Psoas muscle (tissue), 8 donors: Measurements from ENCODE around the gene ODC1. TPM values are rescaled to one million over a fixed set of nuclear protein-coding genes. Genes with fewer than 3 reads are reported as not detected.

ENCODE experiments used
- ATAC-seq, 4 donors: fragments of 200-7000 bp; cut with Tn5 transposase; one replicate each; pipeline ENCODE4 v1.9.1; 2020; ENCODE audit warnings: moderate library complexity in 3 of 4, mild to moderate bottlenecking in 2 of 4
- DNase-seq, 2 donors: peaks; one replicate each; pipeline ENCODE4 v3.0.0-alpha.2; 2020
- H3K27ac ChIP-seq: fragments of 200-600 bp; one replicate; pipeline ENCODE4 v1.8.0; 2022
- H3K27me3 ChIP-seq, 3 donors: fragments of 200-600 bp in 1 of 3; one replicate each; pipeline versions ENCODE4 v1.6.1 to v1.8.0; 2013 to 2022; ENCODE audit warnings: low read length in 2 of 3, mild to moderate bottlenecking in 2 of 3, moderate library complexity in 1 of 3; ENCODE audit not compliant: insufficient read depth in 3 of 3
- H3K36me3 ChIP-seq, 2 donors: fragments of 200-600 bp in 1 of 2; one replicate each; pipeline versions ENCODE4 v1.6.1 to v1.8.0; 2013 to 2022; ENCODE audit warnings: low read depth in 1 of 2, mild to moderate bottlenecking in 1 of 2, moderate library complexity in 1 of 2; ENCODE audit not compliant: insufficient read depth in 1 of 2
- H3K4me1 ChIP-seq: fragments of 200-600 bp; one replicate; pipeline ENCODE4 v1.8.0; 2022
- H3K4me3 ChIP-seq: fragments of 200-600 bp; one replicate; pipeline ENCODE4 v1.8.0; 2022; ENCODE audit warnings: mild to moderate bottlenecking
- H3K9me3 ChIP-seq: fragments of 200-600 bp; one replicate; pipeline ENCODE4 v1.8.0; 2022
- WGBS, 3 donors: extraction: QIAGEN DNeasy Blood & Tissue Kit; methylation state at CpG; one replicate each; pipeline versions ENCODE4 v1.1.6 to v1.1.7; 2013; 5-methylcytosine and 5-hydroxymethylcytosine counted together
- intact Hi-C, 2 donors: fragments of 100-400 bp; cut with DNase I; formaldehyde crosslinking; loops; one replicate each; pipeline versions ENCODE4 v1.11.0 to v1.14.2; 2022
- long read RNA-seq, 2 donors: library from polyadenylated mRNA; unstranded; transcript quantifications; one replicate each; pipeline ENCODE4 v2.0.0, GENCODE V29; 2021
- polyA plus RNA-seq, 3 donors: library from polyadenylated mRNA; stranded (reverse); fragments of 200-250 nt; gene quantifications; one replicate each; pipeline ENCODE4 v1.2.3, GENCODE V29; 2013
- total RNA-seq, 4 donors: library from RNA; stranded (reverse); fragmentation: NEBNext Ultra II Directional in 2 of 4; extraction: Animal tissue kit (Norgen Biotek cat#: 25700) in 2 of 4; gene quantifications; one replicate each; pipeline versions ENCODE4 v1.2.1 to v1.2.4, GENCODE V29; 2021 to 2023
- TF ChIP-seq, protein P1 (sequence below): fragments of 200-600 bp; IDR thresholded peaks from one replicate; pipeline ENCODE4 v1.8.0; 2022; ENCODE audit warnings: antibody characterized with exemption
- donor health status: healthy with polysubstance abuse.
- donor health status: DM: no; HTN: no; CAD: no; lungs with moderate emphysema.
- donor health status: Bipolar disorder and iron deficiency.
- donor health status: healthy.
- donor health status: DM: yes; HTN: yes; CAD: no.
- donor health status: DM: no; HTN: no; CAD: no.
- donor health status: DM: no; HTN: no; CAD: no.
- donor health status: DM: yes; HTN: yes; CAD: no.

Gene ODC1
- total RNA-seq (100 to 1,000 TPM in 1 of 4 donors, 10 to 100 TPM in 3; 56.8 to 143 (median 92.2) TPM), polyA plus RNA-seq (100 to 1,000 TPM; 106 to 226 (median 208) TPM)
- long read RNA-seq, donor 1, transcript ODC1-201 (12 exons, 2,653 nt) = major isoform, 237 of 257 reads
- long read RNA-seq, donor 1, partial matches to known transcripts = 10 of 257 reads
- long read RNA-seq, donor 1, other reads (novel, unspliced or antisense) = 10 of 257 reads
- long read RNA-seq, donor 2, transcript ODC1-201 (12 exons, 2,653 nt) = major isoform, 665 of 740 reads
- long read RNA-seq, donor 2, partial matches to known transcripts = 34 of 740 reads
- long read RNA-seq, donor 2, other reads (novel, unspliced or antisense) = 37 of 740 reads

DNA sequence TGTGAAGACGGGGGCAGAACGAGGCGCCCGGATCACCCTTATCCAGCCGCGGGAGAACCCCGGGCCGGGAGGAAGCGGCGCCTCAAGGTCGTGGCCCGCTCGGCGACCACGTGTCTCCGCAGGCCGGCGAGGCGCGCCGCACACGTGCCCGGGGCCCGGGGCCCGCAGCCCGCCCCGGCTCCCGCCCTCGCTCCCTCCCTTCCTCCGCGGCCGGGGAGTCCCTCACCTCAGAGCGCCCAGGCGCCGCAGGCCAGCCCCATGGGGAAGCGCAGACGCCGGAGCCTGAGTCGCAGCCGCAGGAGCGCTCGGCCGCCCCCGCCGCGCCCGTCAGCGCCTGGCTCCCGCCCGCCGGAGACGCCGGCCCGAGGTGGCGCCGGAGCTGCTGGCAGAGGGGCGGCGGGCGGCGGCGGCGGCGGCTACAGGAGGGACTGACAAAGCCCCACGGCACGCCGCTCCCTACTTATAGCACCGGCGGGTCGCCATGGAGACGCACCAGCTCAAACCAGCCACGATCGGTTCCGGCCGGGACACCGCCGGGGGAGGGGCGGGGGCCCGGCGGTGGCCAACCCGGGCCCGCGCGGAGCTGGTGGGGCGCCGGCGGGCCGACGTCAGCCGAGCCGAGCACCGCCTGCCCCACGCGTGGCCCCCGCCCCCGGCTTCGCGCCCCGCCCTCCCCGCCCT lies at the start of gene ODC1:
ODC1 (minus strand) TSS at position 433 of the 681 bp plus-strand sequence. CDS start 3,295 bp downstream, outside the sequence.
- TF ChIP-seq, protein P1, sequence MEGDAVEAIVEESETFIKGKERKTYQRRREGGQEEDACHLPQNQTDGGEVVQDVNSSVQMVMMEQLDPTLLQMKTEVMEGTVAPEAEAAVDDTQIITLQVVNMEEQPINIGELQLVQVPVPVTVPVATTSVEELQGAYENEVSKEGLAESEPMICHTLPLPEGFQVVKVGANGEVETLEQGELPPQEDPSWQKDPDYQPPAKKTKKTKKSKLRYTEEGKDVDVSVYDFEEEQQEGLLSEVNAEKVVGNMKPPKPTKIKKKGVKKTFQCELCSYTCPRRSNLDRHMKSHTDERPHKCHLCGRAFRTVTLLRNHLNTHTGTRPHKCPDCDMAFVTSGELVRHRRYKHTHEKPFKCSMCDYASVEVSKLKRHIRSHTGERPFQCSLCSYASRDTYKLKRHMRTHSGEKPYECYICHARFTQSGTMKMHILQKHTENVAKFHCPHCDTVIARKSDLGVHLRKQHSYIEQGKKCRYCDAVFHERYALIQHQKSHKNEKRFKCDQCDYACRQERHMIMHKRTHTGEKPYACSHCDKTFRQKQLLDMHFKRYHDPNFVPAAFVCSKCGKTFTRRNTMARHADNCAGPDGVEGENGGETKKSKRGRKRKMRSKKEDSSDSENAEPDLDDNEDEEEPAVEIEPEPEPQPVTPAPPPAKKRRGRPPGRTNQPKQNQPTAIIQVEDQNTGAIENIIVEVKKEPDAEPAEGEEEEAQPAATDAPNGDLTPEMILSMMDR = no peak
- Histone ChIP-seq H3K4me1 (peaks cover 15% of the 10 kb centered on the region), H3K4me3 (peak within 1 kb of the TSS; percentile 80), H3K9me3 (no peaks in the 10 kb centered on the region), H3K27ac (peak within 1 kb of the TSS; percentile 93), H3K27me3 (no peaks in the 10 kb centered on the region), H3K36me3 (peaks cover 5 to 19% of the 10 kb centered on the region in 2 donors)
- DNase-seq (peak; percentile 95 to 98), ATAC-seq (peak; percentile 83 to 89 (median 84))
- 0 to 1% (median 0%) methylated on average over 39 to 99 of the region's 99 CpGs for WGBS, 3 donors
- intact Hi-C loops = loop anchor here in 1 of 2 donors (10.0 kb wide), 1 partner anchor 1023 kb away; the partner anchor contains the start of genes CPSF3 and ITGB1BP1

DNA sequence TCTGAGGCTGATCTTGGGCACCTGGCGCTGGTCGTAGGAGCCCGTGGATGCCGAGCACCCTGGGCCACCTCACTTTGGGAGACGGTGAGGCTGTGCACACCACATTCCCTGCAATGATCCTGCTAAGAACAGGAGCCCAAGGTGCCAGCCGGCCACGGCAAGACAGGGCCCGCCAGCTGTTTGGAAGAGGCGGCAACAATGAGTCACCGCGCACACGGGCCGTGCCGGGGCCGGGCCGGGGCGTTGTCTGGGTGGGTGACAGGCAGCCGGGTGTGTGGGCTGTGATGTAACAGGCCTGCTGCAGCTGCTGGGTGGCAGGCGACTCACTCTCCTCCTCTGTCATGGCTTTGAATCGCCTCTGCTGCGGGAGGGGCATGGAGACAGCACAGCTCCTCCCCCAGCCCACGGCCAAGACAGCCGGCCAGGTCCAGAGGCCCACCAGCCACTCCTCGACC lies 49.7 kb upstream of the ODC1 start:
- H3K27ac ChIP-seq = peak overlapping the region; percentile 53
- no peak overlapping the region for H3K4me3 ChIP-seq
- H3K9me3 ChIP-seq = no peaks in the 10 kb centered on the region
- H3K4me1 ChIP-seq = peaks cover 4% of the 10 kb centered on the region
- peak; percentile 84 to 91 for DNase-seq
- ATAC-seq = peak; percentile 97 to 99 (median 98)
- 20 to 28% (median 27%) methylated on average over 22 to 24 of the region's 24 CpGs for WGBS, 3 donors
- no peaks in the 10 kb centered on the region for H3K36me3 ChIP-seq
- H3K27me3 ChIP-seq = peaks cover 0 to 37% (median 0%) of the 10 kb centered on the region in 3 donors
- intact Hi-C loops = no loop called here
- TF ChIP-seq, protein P1 = no peak

DNA sequence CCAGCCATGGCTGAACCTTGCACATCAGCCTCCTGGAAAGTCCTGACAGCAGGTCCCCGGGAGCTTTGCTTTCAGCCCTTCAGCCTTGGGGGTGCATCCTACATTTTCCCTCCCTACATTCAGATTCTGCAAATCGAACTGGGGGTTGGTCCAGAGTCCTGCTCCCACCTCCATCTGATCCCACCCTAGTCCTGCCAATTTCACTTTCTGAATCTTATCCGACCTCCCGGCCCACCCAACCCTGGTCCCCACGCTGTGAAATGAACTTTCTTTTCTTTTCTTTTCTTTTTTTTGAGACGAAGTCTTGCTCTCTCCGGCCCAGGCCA lies 47.8 kb upstream of the ODC1 start:
- WGBS, 3 donors = 86 to 89% (median 88%) methylated on average over 7 of the region's 7 CpGs
- H3K9me3 ChIP-seq = no peaks in the 10 kb centered on the region
- H3K27me3 ChIP-seq = peaks cover 0 to 31% (median 3%) of the 10 kb centered on the region in 3 donors
- H3K4me3 ChIP-seq = no peak overlapping the region
- H3K27ac ChIP-seq = no peak overlapping the region
- peaks cover 4% of the 10 kb centered on the region for H3K4me1 ChIP-seq
- no peak for ATAC-seq
- TF ChIP-seq, protein P1 = no peak
- intact Hi-C loops = no loop called here
- DNase-seq = no peak
- no peaks in the 10 kb centered on the region for H3K36me3 ChIP-seq

DNA sequence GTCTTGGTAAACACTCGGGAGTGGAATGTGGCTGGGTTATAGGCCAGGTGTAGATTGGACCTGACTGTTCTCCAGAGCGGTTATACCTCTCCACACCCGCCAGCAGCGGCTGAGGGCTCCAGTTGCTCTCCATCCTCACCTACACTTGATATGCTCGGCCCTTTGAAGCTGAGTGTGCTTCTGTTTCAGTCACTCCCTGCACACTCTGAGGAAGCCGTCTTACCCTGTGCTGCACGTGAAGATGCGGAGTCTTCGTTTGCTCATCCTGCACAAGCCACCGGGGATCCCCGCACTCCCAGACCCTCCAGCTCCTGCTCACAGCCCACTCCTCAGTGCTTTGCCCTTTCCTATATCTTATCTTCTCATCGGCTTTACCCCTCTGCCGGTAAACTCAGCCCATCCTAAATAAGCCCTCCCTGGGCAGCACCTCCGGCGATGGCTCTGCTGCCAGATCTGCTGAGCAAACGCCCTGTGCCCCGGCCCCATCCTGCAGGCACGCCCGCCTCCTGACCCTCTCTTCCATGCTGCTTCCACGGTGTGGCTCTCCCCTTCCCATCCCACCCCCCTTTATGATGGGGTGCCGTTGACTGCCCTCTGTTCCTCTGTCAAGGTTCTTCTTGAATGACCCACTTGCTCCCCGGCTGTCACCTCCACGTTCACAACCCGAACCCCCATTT lies 47.3 kb upstream of the ODC1 start:
- Histone ChIP-seq H3K4me1 (peaks cover 4% of the 10 kb centered on the region), H3K27ac (no peak overlapping the region), H3K9me3 (no peaks in the 10 kb centered on the region), H3K36me3 (no peaks in the 10 kb centered on the region), H3K4me3 (no peak overlapping the region), H3K27me3 (peaks cover 0 to 29% (median 3%) of the 10 kb centered on the region in 3 donors)
- DNase-seq (no peak), ATAC-seq (no peak)
- TF ChIP-seq, protein P1 = no peak
- intact Hi-C loops = no loop called here
- 83 to 88% (median 85%) methylated on average over 22 to 24 of the region's 24 CpGs for WGBS, 3 donors
